Measurements from ENCODE around the gene TMEM236. TPM values are rescaled to one million over a fixed set of nuclear protein-coding genes. Genes with fewer than 3 reads are reported as not detected.

Gene TMEM236
- polyA plus RNA-seq, 2 donors: 0.01 to 0.08 TPM

GRCh38 chr10:17811146-17811865, 59.3 kb downstream of the TMEM236 start:
- Histone ChIP-seq H3K9me3 (ENCODE audit: control insufficient read depth in 2 of 2, insufficient read depth in 1 of 2, low read depth in 1 of 2, low read length in 1 of 2) (no peaks in the 10 kb centered on the region), H3K27ac (ENCODE audit: low read depth in 2 of 2, low read length in 1 of 2) (no peak overlapping the region), H3K4me3 (ENCODE audit: low read depth in 1 of 2, low read length in 2 of 2) (no peak overlapping the region), H3K4me1 (ENCODE audit: control insufficient read depth in 2 of 2, insufficient read depth in 2 of 2, low read length in 1 of 2) (no peaks in the 10 kb centered on the region), H3K36me3 (ENCODE audit: control insufficient read depth in 2 of 2, insufficient read depth in 2 of 2, low read length in 1 of 2) (no peaks in the 10 kb centered on the region), H3K27me3 (ENCODE audit: control insufficient read depth in 1 of 2, insufficient read depth in 2 of 2, low read length in 2 of 2) (no peaks in the 10 kb centered on the region)
- 69 to 74% methylated on average over 4 of the region's 4 CpGs for WGBS, 2 donors

DNA sequence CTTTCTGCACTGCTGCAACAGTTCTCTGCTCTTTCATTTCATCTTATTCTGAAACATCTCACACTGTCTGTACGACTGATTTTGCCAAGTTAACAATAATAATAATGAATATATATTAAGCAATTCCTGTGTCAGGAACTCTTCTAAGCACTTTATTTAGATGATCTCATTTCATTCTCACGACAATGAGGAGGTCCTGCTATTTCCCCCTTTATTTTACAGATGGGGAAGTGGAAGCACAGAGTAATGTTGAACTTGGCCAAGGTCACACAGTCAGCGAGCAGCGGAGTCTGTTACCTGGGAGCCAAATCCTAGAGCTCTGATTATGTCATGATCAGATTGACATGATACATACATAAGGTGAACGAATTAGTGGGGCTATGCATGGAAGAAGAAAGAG, 63.0 kb downstream of the TMEM236 start:
- Histone ChIP-seq H3K4me1 (ENCODE audit: control insufficient read depth in 2 of 2, insufficient read depth in 2 of 2, low read length in 1 of 2) (no peaks in the 10 kb centered on the region), H3K27me3 (ENCODE audit: control insufficient read depth in 1 of 2, insufficient read depth in 2 of 2, low read length in 2 of 2) (no peaks in the 10 kb centered on the region), H3K4me3 (ENCODE audit: low read depth in 1 of 2, low read length in 2 of 2) (no peak overlapping the region), H3K27ac (ENCODE audit: low read depth in 2 of 2, low read length in 1 of 2) (no peak overlapping the region), H3K9me3 (ENCODE audit: control insufficient read depth in 2 of 2, insufficient read depth in 1 of 2, low read depth in 1 of 2, low read length in 1 of 2) (no peaks in the 10 kb centered on the region), H3K36me3 (ENCODE audit: control insufficient read depth in 2 of 2, insufficient read depth in 2 of 2, low read length in 1 of 2) (no peaks in the 10 kb centered on the region)
- WGBS, 2 donors: 46 to 49% methylated on average over 5 of the region's 5 CpGs

- Histone ChIP-seq H3K4me1 (ENCODE audit: control insufficient read depth in 2 of 2, insufficient read depth in 2 of 2, low read length in 1 of 2) (no peaks in the 10 kb centered on the region), H3K27ac (ENCODE audit: low read depth in 2 of 2, low read length in 1 of 2) (no peak overlapping the region), H3K27me3 (ENCODE audit: control insufficient read depth in 1 of 2, insufficient read depth in 2 of 2, low read length in 2 of 2) (no peaks in the 10 kb centered on the region), H3K36me3 (ENCODE audit: control insufficient read depth in 2 of 2, insufficient read depth in 2 of 2, low read length in 1 of 2) (no peaks in the 10 kb centered on the region), H3K9me3 (ENCODE audit: control insufficient read depth in 2 of 2, insufficient read depth in 1 of 2, low read depth in 1 of 2, low read length in 1 of 2) (no peaks in the 10 kb centered on the region), H3K4me3 (ENCODE audit: low read depth in 1 of 2, low read length in 2 of 2) (no peak overlapping the region)
- WGBS, 2 donors: 80% methylated on average over 7 of the region's 7 CpGs
Measured at GRCh38 chr10:17816199-17816598, 64.2 kb downstream of the TMEM236 start.

GRCh38 chr10:17817316-17817715, 65.3 kb downstream of the TMEM236 start:
- no peak overlapping the region for H3K4me3 ChIP-seq (ENCODE audit: low read depth in 1 of 2, low read length in 2 of 2)
- H3K36me3 ChIP-seq (ENCODE audit: control insufficient read depth in 2 of 2, insufficient read depth in 2 of 2, low read length in 1 of 2): no peaks in the 10 kb centered on the region
- H3K27me3 ChIP-seq (ENCODE audit: control insufficient read depth in 1 of 2, insufficient read depth in 2 of 2, low read length in 2 of 2): no peaks in the 10 kb centered on the region
- H3K4me1 ChIP-seq (ENCODE audit: control insufficient read depth in 2 of 2, insufficient read depth in 2 of 2, low read length in 1 of 2): no peaks in the 10 kb centered on the region
- no peaks in the 10 kb centered on the region for H3K9me3 ChIP-seq (ENCODE audit: control insufficient read depth in 2 of 2, insufficient read depth in 1 of 2, low read depth in 1 of 2, low read length in 1 of 2)
- no peak overlapping the region for H3K27ac ChIP-seq (ENCODE audit: low read depth in 2 of 2, low read length in 1 of 2)
- 32 to 56% methylated on average over 1 of the region's 1 CpG for WGBS, 2 donors

- H3K27me3 ChIP-seq (ENCODE audit: control insufficient read depth in 1 of 2, insufficient read depth in 2 of 2, low read length in 2 of 2): no peaks in the 10 kb centered on the region
- no peak overlapping the region for H3K27ac ChIP-seq (ENCODE audit: low read depth in 2 of 2, low read length in 1 of 2)
- H3K4me1 ChIP-seq (ENCODE audit: control insufficient read depth in 2 of 2, insufficient read depth in 2 of 2, low read length in 1 of 2): no peaks in the 10 kb centered on the region
- H3K36me3 ChIP-seq (ENCODE audit: control insufficient read depth in 2 of 2, insufficient read depth in 2 of 2, low read length in 1 of 2): no peaks in the 10 kb centered on the region
- 66 to 74% methylated on average over 3 of the region's 3 CpGs for WGBS, 2 donors
- H3K9me3 ChIP-seq (ENCODE audit: control insufficient read depth in 2 of 2, insufficient read depth in 1 of 2, low read depth in 1 of 2, low read length in 1 of 2): no peaks in the 10 kb centered on the region
- no peak overlapping the region for H3K4me3 ChIP-seq (ENCODE audit: low read depth in 1 of 2, low read length in 2 of 2)
Measured at GRCh38 chr10:17817790-17818189, 65.8 kb downstream of the TMEM236 start.

- H3K36me3 ChIP-seq (ENCODE audit: control insufficient read depth in 2 of 2, insufficient read depth in 2 of 2, low read length in 1 of 2): no peaks in the 10 kb centered on the region
- H3K27me3 ChIP-seq (ENCODE audit: control insufficient read depth in 1 of 2, insufficient read depth in 2 of 2, low read length in 2 of 2): no peaks in the 10 kb centered on the region
- H3K9me3 ChIP-seq (ENCODE audit: control insufficient read depth in 2 of 2, insufficient read depth in 1 of 2, low read depth in 1 of 2, low read length in 1 of 2): no peaks in the 10 kb centered on the region
- no peak overlapping the region for H3K4me3 ChIP-seq (ENCODE audit: low read depth in 1 of 2, low read length in 2 of 2)
- no peaks in the 10 kb centered on the region for H3K4me1 ChIP-seq (ENCODE audit: control insufficient read depth in 2 of 2, insufficient read depth in 2 of 2, low read length in 1 of 2)
- 75 to 79% methylated on average over 7 of the region's 7 CpGs for WGBS, 2 donors
- H3K27ac ChIP-seq (ENCODE audit: low read depth in 2 of 2, low read length in 1 of 2): no peak overlapping the region
Measured at GRCh38 chr10:17819836-17820235, 67.8 kb downstream of the TMEM236 start.

GRCh38 chr10:17820943-17821342, 68.9 kb downstream of the TMEM236 start:
- WGBS, 2 donors: 76 to 78% methylated on average over 3 of the region's 3 CpGs
- no peaks in the 10 kb centered on the region for H3K9me3 ChIP-seq (ENCODE audit: control insufficient read depth in 2 of 2, insufficient read depth in 1 of 2, low read depth in 1 of 2, low read length in 1 of 2)

DNA sequence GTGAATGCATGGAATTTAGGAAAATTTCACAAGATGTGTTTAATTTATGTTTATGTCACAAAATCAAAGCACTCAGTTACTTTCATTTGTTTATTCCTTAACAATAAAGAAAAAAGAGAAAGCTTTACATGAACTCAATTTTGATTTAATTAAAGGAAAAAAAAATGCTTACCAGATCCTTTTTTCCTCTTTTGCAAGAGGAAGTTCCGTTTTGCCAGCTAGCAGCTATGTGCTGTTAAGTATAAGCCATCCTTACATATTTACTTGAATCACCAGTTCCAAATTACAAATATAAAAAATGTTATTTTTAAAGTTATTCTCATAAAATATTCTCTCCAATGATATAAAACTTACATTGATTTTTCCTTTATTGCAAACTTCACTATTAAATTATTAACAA, 69.9 kb downstream of the TMEM236 start:
- WGBS, 2 donors: 40 to 56% methylated on average over 1 of the region's 1 CpG
- Histone ChIP-seq H3K27me3 (ENCODE audit: control insufficient read depth in 1 of 2, insufficient read depth in 2 of 2, low read length in 2 of 2) (no peaks in the 10 kb centered on the region), H3K36me3 (ENCODE audit: control insufficient read depth in 2 of 2, insufficient read depth in 2 of 2, low read length in 1 of 2) (no peaks in the 10 kb centered on the region), H3K27ac (ENCODE audit: low read depth in 2 of 2, low read length in 1 of 2) (no peak overlapping the region), H3K4me1 (ENCODE audit: control insufficient read depth in 2 of 2, insufficient read depth in 2 of 2, low read length in 1 of 2) (no peaks in the 10 kb centered on the region), H3K4me3 (ENCODE audit: low read depth in 1 of 2, low read length in 2 of 2) (no peak overlapping the region), H3K9me3 (ENCODE audit: control insufficient read depth in 2 of 2, insufficient read depth in 1 of 2, low read depth in 1 of 2, low read length in 1 of 2) (no peaks in the 10 kb centered on the region)

More at GRCh38 chr10:17820943-17821342, 68.9 kb downstream of the TMEM236 start:
- Histone ChIP-seq H3K27me3 (ENCODE audit: control insufficient read depth in 1 of 2, insufficient read depth in 2 of 2, low read length in 2 of 2) (no peaks in the 10 kb centered on the region), H3K36me3 (ENCODE audit: control insufficient read depth in 2 of 2, insufficient read depth in 2 of 2, low read length in 1 of 2) (no peaks in the 10 kb centered on the region), H3K27ac (ENCODE audit: low read depth in 2 of 2, low read length in 1 of 2) (no peak overlapping the region), H3K4me1 (ENCODE audit: control insufficient read depth in 2 of 2, insufficient read depth in 2 of 2, low read length in 1 of 2) (no peaks in the 10 kb centered on the region), H3K4me3 (ENCODE audit: low read depth in 1 of 2, low read length in 2 of 2) (no peak overlapping the region)

- no peaks in the 10 kb centered on the region for H3K4me1 ChIP-seq (ENCODE audit: control insufficient read depth in 2 of 2, insufficient read depth in 2 of 2, low read length in 1 of 2)
- 75 to 85% methylated on average over 1 of the region's 1 CpG for WGBS, 2 donors
- no peak overlapping the region for H3K27ac ChIP-seq (ENCODE audit: low read depth in 2 of 2, low read length in 1 of 2)
- H3K4me3 ChIP-seq (ENCODE audit: low read depth in 1 of 2, low read length in 2 of 2): no peak overlapping the region
- H3K9me3 ChIP-seq (ENCODE audit: control insufficient read depth in 2 of 2, insufficient read depth in 1 of 2, low read depth in 1 of 2, low read length in 1 of 2): no peaks in the 10 kb centered on the region
- peaks cover 0 to 2% of the 10 kb centered on the region in 2 donors for H3K27me3 ChIP-seq (ENCODE audit: control insufficient read depth in 1 of 2, insufficient read depth in 2 of 2, low read length in 2 of 2)
- H3K36me3 ChIP-seq (ENCODE audit: control insufficient read depth in 2 of 2, insufficient read depth in 2 of 2, low read length in 1 of 2): no peaks in the 10 kb centered on the region
Measured at GRCh38 chr10:17831341-17831740, 79.3 kb downstream of the TMEM236 start.

GRCh38 chr10:17831896-17832295, 79.9 kb downstream of the TMEM236 start:
- no peaks in the 10 kb centered on the region for H3K36me3 ChIP-seq (ENCODE audit: control insufficient read depth in 2 of 2, insufficient read depth in 2 of 2, low read length in 1 of 2)
- H3K9me3 ChIP-seq (ENCODE audit: control insufficient read depth in 2 of 2, insufficient read depth in 1 of 2, low read depth in 1 of 2, low read length in 1 of 2): no peaks in the 10 kb centered on the region
- no peak overlapping the region for H3K4me3 ChIP-seq (ENCODE audit: low read depth in 1 of 2, low read length in 2 of 2)
- WGBS, 2 donors: 59 to 72% methylated on average over 6 of the region's 6 CpGs
- H3K27ac ChIP-seq (ENCODE audit: low read depth in 2 of 2, low read length in 1 of 2): no peak overlapping the region
- peaks cover 0 to 2% of the 10 kb centered on the region in 2 donors for H3K27me3 ChIP-seq (ENCODE audit: control insufficient read depth in 1 of 2, insufficient read depth in 2 of 2, low read length in 2 of 2)
- H3K4me1 ChIP-seq (ENCODE audit: control insufficient read depth in 2 of 2, insufficient read depth in 2 of 2, low read length in 1 of 2): no peaks in the 10 kb centered on the region

Measured in esophagus (tissue), 2 donors.